Neutrophil (primary cell): Measurements from ENCODE around the gene ANKFY1.
"Not testable (repeated sequence)": the region's sequence is repeated elsewhere in the genome, so short reads cannot be mapped to it uniquely, and the experiment has no call there.

Experiments
- H3K27ac ChIP-seq: fragments of 200-600 bp; sonication (generic); 2 replicates; pipeline ENCODE4 v1.5.1; 2016; ENCODE audit warnings: mild to moderate bottlenecking, moderate library complexity
- H3K27me3 ChIP-seq: fragments of 200-600 bp; sonication (generic); 2 replicates; pipeline ENCODE4 v1.6.0; 2016; ENCODE audit warnings: mild to moderate bottlenecking
- H3K36me3 ChIP-seq: fragments of 200-600 bp; sonication (generic); 2 replicates; pipeline ENCODE4 v1.5.1; 2017
- H3K4me1 ChIP-seq, 2 experiments: fragments of 200-600 bp in 1 of 2; sonication (generic) in 1 of 2; 1 replicate in 1 of 2; 2 replicates in 1 of 2; pipeline versions ENCODE4 v1.5.1 to v1.6.1; 2013 to 2016; ENCODE audit warnings: low read depth in 1 of 2, low read length in 1 of 2, mild to moderate bottlenecking in 1 of 2, moderate library complexity in 1 of 2; ENCODE audit not compliant: control insufficient read depth in 1 of 2, insufficient read depth in 1 of 2
- H3K4me3 ChIP-seq, 2 experiments: fragments of 200-600 bp in 1 of 2; sonication (generic) in 1 of 2; 1 replicate in 1 of 2; 2 replicates in 1 of 2; pipeline ENCODE4 v1.5.1; 2013 to 2016; ENCODE audit warnings: low read depth in 1 of 2, low read length in 1 of 2, mild to moderate bottlenecking in 1 of 2, moderate library complexity in 1 of 2
- H3K9me3 ChIP-seq: fragments of 200-600 bp; sonication (generic); 2 replicates; pipeline ENCODE4 v1.5.1; 2016
- TF ChIP-seq, protein P1 (sequence below): fragments of 200-600 bp; sonication (generic); IDR thresholded peaks from 2 replicates; pipeline ENCODE4 v1.5.1; 2016; ENCODE audit warnings: antibody characterized with exemption

The ANKFY1 gene

DNA sequence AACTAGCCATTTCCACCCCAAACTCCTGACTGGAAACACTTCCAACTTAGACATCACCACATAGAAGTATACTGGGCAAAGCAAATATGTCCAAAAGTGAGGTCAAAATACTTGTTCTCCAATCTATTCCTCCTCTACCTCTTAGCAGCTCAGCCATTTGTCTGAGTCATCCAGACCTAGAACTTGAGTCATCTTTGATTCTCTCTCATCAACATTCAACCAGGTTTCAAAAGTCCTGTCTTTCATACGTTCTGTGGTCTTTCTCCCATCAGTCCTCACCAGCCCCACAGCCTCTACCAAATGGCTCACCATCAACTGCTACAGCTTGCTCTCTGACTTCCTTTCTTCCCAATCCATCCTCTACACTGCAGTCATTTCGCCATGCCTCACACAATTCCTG is 6.8 kb downstream of the ANKFY1 start:
- TF ChIP-seq, protein P1, sequence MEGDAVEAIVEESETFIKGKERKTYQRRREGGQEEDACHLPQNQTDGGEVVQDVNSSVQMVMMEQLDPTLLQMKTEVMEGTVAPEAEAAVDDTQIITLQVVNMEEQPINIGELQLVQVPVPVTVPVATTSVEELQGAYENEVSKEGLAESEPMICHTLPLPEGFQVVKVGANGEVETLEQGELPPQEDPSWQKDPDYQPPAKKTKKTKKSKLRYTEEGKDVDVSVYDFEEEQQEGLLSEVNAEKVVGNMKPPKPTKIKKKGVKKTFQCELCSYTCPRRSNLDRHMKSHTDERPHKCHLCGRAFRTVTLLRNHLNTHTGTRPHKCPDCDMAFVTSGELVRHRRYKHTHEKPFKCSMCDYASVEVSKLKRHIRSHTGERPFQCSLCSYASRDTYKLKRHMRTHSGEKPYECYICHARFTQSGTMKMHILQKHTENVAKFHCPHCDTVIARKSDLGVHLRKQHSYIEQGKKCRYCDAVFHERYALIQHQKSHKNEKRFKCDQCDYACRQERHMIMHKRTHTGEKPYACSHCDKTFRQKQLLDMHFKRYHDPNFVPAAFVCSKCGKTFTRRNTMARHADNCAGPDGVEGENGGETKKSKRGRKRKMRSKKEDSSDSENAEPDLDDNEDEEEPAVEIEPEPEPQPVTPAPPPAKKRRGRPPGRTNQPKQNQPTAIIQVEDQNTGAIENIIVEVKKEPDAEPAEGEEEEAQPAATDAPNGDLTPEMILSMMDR = no peak
- H3K27me3 ChIP-seq = no peaks in the 10 kb centered on the region
- no peak overlapping the region for H3K4me3 ChIP-seq
- peak overlapping the region; percentile 62 for H3K27ac ChIP-seq
- H3K36me3 ChIP-seq = no peaks in the 10 kb centered on the region
- no peaks in the 10 kb centered on the region for H3K9me3 ChIP-seq
- peaks cover 53 to 61% of the 10 kb centered on the region in 2 experiments for H3K4me1 ChIP-seq

DNA sequence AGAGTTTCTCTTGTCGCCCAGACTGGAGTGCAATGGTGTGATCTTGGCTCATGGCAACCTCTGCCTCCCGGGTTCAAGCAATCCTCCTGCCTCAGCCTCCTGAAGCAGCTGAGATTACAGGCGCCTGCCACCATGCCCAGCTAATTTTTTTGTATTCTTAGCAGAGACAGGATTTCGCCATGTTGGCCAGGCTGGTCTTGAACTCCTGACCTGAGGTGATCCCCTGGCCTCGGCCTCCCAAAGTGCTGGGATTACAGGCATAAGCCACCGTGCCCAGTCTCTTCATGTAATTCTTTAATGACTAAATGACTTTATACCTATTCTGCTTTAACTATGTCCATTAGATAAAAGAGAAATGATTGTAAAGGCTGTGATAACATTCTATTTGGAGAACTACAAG is 8.5 kb downstream of the ANKFY1 start:
- not testable (repeated sequence) for H3K9me3 ChIP-seq, H3K4me3 ChIP-seq, H3K27me3 ChIP-seq, H3K36me3 ChIP-seq
- Histone ChIP-seq H3K27ac (peak overlapping the region; percentile 62), H3K4me1 (peaks cover 52 to 58% of the 10 kb centered on the region in 2 experiments)

DNA sequence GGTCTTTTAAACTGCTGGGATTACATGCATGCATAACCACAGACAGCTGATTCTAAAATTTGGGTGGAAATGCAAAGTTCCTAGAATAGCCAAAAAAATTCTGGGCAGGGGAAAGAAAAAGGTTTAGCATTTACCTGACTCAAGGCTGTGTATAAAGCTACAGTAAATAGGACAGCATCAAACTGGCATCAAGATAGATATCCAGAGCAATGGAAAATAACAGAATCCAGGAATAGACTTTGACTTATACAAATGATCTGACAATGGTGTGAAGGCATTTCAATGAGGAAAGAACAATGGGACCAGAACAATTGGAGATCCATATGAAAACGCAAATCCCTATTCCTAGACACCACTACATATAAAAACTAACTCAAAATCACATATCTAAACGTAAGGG is 12.9 kb downstream of the ANKFY1 start:
- Histone ChIP-seq H3K27me3 (no peaks in the 10 kb centered on the region), H3K27ac (no peak overlapping the region), H3K36me3 (peaks cover 11% of the 10 kb centered on the region), H3K9me3 (no peaks in the 10 kb centered on the region), H3K4me1 (peaks cover 55 to 58% of the 10 kb centered on the region in 2 experiments), H3K4me3 (no peak overlapping the region)
- TF ChIP-seq, protein P1 = no peak

DNA sequence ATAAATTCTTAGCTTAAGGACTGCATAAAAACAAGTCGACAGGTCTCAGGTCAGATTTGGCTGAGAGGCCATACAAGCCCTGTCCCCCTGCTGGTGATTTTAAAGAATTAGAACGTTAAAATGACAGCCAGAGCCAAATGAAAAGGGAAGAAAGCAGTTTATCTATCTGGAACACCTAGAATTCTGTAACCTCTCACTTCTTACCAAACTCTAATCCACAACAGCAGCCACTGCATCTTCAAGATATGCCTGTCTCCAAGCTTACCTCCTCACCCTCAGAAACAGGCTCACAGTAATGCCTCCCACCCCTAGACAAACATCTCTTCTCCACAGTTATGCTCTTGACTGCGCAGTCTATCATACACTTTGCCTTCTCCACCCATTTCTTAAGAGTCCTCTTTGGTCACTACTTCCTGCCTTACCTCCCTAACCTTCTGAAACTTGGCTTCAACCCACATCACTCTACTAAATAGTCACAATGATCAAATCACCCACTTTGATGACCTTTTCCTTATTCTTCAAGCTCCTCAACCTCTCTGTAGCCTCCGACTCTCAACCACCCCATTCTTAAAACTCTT is 14.2 kb downstream of the ANKFY1 start:
- TF ChIP-seq, protein P1 = no peak
- Histone ChIP-seq H3K36me3 (peaks cover 11% of the 10 kb centered on the region), H3K4me1 (peaks cover 43 to 48% of the 10 kb centered on the region in 2 experiments), H3K9me3 (no peaks in the 10 kb centered on the region), H3K27ac (peak overlapping the region; percentile 74), H3K4me3 (no peak overlapping the region), H3K27me3 (no peaks in the 10 kb centered on the region)

DNA sequence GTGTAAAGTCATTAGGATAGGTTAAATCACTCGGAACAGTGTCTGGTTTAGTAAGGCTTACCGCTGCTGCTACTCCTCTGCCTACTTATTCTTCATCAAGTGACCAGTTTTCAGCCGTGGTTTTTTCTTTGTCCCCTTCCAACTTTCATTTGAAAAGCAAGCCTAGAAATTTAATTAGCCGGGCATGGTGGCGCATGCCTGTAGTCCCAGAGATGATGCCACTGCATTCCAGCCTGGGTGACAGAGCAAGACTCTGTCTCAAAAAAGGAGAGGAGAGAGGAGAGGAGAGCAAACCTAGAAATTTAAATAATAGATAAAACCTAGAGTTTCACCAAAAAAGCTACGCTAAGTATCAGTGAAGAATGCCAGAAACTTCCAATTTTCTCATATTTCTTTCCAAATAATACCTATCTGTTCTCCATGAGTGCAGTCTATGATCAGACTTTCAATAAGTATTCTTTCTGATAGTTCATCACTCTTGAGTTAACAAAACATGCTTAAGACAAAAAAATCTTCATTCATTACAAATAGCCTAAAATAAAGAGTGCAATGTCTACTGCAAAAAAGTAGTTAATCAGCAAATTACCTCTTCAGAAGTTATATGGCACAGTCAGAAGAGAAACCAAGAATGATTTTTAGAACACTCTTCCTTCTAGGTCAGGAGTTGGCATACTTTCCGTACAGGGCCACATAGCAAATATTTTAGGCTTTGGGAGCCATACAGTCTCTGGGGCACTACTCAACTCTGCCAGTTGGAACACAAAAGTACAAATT is 15.1 kb downstream of the ANKFY1 start:
- Histone ChIP-seq H3K27me3 (no peaks in the 10 kb centered on the region), H3K4me1 (peaks cover 35 to 41% of the 10 kb centered on the region in 2 experiments), H3K36me3 (peaks cover 11% of the 10 kb centered on the region), H3K9me3 (no peaks in the 10 kb centered on the region), H3K4me3 (no peak overlapping the region), H3K27ac (peak overlapping the region; percentile 74)
- TF ChIP-seq, protein P1 = no peak

DNA sequence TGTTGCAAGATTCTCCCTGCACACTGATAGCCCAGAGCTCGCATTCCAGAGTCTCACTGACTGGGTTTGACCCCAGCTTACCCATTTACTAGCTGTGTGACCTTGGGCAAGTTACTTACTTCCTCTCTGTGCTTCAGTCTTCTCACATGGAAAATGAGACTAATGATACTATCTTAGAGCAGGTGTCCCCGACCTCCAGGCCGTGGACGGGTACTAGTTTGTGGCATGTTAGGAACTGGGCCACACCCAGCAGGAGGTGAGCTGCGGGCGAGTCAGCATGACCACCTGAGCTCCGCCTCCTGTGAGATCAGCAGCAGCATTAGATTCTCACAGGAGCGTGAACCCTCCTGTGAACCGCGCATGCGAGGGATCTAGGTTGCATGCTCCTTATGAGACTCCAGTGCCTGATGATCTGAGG is 15.8 kb downstream of the ANKFY1 start:
- no peaks in the 10 kb centered on the region for H3K9me3 ChIP-seq
- peaks cover 28 to 34% of the 10 kb centered on the region in 2 experiments for H3K4me1 ChIP-seq
- H3K27ac ChIP-seq = no peak overlapping the region
- TF ChIP-seq, protein P1 = no peak
- H3K36me3 ChIP-seq = peaks cover 11% of the 10 kb centered on the region
- H3K4me3 ChIP-seq = no peak overlapping the region
- no peaks in the 10 kb centered on the region for H3K27me3 ChIP-seq
